HG03378 (cell line): Measurements from ENCODE around the gene BPHL.
"Not testable (repeated sequence)": the region's sequence is repeated elsewhere in the genome, so short reads cannot be mapped to it uniquely, and the experiment has no call there.

Source experiments
- ATAC-seq: cut with Tn5 transposase; IDR thresholded peaks from one replicate; pipeline ENCODE4 v1.9.1; 2021; ENCODE audit warnings: mild to moderate bottlenecking, moderate library complexity; ENCODE audit not compliant: unreplicated experiment

Gene BPHL

DNA sequence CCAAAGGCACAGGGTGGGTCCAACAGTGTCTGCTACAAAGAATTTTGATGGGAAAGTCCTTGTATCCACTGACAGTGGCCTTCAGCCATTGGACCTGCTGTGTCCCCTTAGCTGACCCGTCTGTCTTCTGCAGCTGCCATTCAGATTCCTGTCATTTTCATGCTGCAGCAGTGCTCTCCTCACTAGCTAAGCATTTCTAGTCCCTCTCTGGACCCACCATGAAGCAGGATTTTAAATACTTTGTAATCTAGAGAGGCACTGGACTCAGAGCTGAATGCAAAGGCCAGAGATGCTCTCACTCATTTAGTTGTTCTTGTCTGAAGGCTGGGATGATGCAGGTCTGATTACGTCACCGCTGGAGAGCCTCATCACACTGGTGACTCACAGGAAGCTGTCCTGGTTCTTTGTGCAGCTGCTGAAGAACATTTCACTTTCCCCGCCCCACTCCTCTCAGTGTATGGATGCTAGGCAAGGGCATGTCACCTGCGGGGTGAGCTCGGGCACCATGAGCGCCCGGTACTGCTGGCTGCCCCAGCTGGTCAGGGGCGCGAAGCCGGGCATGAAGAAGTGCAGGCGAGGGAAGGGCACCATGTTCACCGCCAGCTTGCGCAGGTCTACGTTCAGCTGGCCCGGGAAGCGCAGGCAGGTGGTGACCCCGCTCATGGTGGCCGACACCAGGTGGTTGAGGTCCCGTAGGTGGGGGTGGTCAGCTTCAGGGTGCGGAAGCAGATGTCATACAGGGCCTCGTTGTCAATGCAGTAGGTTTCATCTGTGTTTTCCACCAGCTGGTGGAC is 58.2 kb downstream of the BPHL start:
- ATAC-seq = no peak

DNA sequence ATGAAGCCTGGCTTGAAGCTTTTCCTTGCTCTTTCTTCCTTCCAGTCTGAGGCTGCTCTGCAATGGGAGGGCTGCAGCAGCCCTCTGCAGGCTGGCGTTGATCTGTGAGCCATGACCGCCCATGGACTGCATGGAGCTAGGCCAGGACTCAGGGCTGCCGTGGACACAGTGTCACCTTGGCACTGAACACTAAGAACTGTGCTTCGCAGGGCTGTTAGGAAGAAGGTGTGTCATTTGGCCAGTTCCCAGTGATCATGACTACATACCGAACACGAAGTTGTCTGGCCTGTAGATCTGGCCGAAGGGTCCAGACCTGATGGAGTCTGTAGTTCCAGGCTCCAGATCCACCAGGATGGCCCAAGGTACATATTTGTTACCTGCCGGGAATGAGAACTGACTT is 60.2 kb downstream of the BPHL start:
- ATAC-seq = not testable (repeated sequence)

DNA sequence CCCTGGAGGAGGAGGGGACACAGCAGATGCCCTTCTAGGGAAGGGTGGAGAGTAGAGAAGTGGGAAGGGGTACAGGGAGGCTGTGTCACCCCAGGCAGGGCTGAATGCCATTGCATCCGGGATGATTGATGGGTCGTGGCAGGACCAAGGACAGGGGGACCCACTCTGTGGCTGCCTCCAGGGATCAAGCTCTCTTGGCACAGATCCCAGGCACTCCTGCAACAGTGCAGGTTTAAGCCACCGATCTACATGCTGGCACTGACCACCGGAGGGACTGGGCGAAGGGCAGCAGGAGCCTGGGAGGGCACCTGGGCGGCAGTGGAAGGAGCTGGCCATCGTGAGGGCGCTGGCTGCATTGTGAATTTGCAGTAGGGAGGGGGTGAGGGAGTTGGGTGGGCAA is 61.4 kb downstream of the BPHL start:
- not testable (repeated sequence) for ATAC-seq

DNA sequence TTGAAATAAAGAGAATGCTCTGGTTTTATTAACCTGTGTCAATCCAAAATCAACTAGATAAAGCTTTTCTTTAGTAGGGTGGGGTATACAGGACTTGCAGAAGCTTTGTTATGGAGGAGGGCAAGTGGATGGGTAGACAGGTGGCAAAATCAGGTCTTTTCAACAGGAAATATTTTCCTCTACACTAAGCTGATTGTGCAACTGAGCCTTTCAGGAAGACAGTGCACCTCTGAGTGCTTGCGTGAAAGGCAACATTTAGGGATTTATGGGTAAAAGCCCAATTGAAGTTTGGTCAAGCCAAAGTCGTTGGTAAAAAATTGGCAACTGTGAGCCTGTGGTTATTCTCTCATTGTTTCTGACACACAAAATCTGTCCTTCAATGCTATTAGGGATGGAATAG is 62.6 kb downstream of the BPHL start:
- ATAC-seq = no peak

DNA sequence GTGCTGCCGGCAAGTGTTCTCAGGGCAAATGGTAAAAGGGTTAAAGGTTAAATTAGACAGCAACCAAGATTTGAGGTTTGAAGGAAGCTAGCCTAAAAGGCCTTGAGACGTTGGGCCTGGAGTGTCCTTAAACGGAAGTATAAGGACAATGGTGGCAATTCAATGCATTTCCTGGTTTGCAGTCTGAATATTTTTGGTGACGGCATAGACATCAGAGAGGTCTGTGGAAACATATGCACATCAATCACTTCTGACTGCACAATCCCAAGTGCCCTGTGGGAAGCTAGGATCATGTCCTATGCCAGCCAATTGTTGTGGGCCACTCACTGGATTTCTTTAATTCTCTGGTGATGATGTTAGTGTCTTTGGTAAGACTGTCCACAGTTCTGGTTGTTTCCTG is 64.6 kb downstream of the BPHL start:
- ATAC-seq = no peak

DNA sequence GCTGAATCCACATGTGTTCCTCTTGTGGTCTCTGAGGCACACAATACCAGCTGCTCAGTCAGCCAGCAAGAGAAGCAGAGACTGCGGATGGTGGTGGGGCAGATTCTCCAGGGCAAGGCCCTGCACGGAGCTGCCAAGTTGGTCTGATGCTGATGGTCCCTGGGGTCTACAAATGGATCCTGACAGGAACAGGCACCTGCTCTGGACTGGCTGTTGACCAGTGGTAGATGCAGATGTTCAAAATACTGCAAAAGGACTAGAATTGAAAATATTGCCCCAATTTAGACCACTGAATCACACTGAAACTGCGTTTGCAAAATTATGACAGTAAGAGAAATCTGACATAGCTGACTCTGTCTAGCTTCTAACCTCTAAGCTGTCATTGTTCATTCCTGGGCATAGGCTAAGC is 68.5 kb downstream of the BPHL start:
- ATAC-seq = no peak

DNA sequence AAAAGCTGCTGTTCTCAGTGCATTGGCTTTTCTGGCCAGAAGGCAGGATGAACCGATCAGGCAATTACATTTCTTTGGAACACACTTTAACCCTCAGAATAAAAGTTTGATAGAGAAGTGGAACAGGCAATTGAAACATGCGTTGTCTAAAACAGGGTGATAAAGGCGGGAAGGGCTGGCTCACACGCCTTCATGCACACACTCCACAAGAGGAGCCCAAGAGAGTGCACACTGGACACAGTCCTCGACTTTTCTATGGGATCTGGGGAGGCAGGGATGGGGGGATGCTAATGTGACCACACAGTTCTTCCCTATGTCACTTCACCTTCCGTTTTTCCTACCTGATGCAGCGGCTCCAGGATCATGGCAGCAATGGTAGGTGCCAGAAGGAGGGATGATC is 69.8 kb downstream of the BPHL start:
- no peak for ATAC-seq

DNA sequence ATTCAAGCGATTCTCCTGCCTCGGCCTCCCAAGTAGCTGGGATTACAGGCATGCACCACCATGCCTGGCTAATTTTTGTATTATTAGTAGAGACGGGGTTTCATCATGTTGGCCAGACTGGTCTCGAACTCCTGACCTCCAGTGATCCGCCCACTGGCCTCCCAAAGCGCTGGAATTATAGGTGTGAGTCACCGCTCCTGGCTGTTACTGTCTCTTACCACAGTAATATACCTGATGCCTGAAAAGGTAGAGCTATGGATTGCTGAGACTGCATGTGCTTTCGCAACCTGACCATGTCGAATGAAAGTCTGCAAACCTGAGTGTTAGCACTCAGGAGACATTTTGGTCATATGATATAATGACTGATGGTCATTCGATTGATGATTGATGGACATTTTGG is 70.7 kb downstream of the BPHL start:
- not testable (repeated sequence) for ATAC-seq

DNA sequence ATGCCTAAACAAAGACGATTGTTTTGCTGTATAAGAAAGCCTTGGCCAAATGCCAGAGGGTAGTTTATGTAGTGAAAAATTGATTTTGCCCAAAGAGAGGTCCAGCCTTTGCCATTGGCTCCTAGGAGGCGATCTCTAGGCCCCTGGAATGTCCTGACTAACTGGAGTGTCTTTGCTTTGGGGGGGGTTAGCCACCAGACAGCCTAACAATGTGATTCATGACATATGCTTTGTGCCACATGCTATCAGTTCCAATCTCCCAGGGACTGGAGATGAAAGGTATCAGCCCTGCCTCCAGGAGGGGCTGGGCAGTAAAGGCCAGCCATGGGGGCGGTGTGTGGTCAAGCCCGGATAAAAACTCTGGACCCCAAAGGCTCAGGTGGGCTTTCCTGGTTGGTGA is 71.5 kb downstream of the BPHL start:
- ATAC-seq = no peak

DNA sequence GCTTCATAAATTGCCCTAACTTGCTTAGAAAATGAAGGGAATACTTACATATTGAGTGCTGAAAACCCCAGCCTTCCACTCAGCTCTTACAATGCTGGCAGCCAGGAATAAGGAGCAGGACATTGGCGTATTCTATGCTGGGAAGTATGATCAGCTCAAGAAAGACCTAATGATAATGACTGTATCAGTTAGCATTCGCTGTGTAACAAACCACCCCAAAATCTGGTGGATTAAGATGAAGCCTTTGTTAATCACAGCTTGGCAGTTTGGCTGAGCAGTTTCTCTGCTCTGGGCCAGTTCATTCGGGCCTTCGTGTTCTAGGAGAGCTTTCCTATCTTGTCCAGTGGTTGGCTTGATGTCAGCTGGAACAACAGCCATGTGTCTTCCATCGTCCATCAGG is 72.3 kb downstream of the BPHL start:
- no peak for ATAC-seq

DNA sequence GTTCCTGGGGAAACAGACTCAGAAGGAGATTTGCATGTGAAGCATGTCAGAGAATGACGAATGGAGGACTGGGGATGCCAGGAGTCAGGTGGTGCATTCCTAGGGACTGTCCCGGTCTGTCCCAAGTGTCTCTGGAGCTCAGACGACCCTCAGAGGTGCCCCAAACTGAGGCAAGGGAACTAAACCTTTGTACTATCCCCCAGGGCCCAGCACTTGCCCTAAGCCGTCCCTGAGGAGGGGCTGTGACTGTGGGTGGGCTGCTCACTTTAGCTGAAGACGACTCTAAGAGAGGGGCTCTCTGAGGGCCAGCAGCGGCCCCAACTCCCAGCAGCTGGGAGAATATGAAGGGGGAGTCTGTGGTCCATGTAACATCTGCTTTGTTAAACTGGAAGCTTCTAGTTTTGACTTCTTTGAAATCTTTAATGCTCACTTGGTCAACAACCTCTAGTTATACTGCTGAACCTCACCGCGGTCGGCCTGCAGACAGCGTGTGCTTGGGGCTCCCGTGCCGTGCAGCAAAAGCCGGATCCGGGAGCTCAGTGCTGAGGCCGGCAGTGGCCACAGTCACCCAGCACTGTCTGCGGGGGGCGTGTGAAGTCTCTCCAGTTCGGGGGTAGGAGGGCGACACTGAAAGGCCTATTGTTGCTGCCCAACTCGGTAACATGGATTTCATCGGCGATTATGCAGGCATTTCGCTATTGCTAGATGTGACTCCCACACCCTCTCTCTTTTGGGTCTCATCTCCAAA is 74.8 kb downstream of the BPHL start:
- no peak for ATAC-seq

DNA sequence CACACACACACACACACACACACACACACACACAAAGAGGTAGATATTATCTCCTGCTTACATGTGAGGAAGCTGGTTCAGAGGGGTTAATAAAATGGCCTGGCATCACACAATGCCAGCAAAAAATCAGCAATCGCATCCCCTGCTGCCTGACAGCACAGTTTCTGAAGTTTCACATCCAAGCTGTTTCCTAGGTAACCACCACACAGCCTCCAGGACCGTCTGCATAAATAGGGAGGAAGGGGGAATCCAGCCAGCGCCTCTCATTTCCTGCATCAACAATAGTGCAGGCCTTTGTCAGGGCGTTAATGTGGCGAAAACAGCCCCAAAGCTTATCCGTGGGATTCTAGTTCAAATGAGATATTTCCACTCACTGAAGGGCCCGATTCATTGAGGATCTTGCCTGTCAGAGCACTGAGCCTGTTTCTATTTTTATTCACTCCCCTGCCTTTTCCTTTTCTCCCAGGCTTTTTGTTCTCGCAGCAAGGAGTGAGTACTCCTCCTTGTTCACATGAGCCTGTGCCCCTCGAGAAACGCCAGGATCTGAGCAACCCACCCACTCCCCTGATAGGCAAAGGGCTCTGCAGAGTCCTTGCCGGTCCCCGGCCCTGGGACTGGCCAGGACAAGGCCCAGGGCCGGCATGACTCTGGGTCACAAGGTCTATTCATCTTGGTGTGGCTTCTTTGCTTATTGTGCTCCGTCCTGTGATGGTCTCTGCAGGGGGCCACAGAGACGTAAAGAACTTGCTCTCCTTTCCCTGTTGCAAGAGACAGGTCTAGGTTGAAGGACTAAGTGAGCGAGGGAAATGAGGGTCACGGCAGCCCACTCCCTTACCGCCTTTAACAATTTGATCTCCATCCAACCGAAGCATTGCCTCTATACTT is 76.3 kb downstream of the BPHL start:
- ATAC-seq = no peak

DNA sequence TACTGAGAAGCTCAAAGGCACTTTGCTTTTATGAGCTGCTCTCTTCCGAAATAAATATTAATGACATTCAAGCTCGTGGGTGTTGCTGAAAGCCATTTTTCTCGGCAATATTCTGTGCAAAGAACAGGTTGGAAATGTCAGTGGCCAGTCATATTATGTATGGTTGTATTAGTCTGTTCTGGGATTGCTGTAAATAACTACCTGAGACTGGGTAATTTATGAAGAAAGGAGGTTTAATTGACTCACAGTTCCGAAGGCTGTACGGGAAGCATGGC is 76.8 kb downstream of the BPHL start:
- no peak for ATAC-seq

DNA sequence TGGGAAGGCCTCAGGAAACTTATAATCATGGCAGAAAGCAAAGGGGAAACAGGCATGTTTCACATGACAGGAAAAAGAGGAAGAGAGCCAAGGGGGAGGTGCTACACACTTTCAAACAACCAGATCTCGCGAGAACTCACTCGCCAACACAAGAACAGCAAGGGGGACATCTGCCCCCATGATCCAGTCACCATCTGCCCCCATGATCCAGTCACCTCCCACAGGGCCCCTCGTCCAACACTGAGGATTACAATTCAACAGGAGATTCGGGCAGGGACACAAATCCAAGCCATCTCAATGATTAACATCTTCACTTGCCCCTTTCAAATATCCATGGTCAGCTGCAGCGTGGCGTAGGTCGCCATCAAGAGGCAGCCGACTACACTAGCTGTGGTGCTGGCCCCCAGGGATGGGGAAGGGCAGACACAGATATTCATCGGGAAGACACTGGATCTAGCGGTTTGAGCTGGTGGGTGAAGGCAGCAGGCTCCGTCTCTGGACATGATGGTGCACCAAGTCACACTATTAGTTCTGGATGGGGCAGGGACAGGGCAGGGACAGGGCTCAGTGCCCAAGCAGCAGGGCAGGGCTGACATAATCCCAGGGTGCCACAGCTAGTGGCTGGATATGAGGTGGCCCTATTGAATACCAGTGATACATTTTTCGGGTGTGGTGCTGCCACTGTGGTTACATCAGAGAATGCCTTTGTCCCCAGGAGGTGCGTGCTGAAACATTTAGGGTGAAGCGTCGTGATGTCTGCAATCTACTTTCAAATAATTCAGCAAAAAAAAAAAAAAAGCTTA is 77.4 kb downstream of the BPHL start:
- ATAC-seq = no peak

DNA sequence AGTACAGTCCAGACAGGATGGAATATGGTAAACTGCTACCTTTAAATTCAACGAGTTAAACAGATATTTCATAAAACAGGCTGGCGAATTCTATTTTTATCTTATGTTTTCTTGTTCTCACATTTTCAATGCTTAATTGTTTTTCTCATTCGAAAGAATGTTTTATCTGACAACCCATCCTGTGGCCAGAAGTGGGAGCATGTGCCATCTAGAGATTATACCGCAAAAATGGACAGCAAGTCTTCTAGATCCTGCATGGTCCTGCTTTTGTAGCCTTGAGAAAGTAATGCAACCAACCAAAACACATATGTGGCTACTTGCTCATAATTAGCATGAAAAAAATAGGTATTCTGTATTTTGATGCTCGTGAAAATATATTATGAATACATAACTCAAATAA is 78.3 kb downstream of the BPHL start:
- ATAC-seq = no peak

DNA sequence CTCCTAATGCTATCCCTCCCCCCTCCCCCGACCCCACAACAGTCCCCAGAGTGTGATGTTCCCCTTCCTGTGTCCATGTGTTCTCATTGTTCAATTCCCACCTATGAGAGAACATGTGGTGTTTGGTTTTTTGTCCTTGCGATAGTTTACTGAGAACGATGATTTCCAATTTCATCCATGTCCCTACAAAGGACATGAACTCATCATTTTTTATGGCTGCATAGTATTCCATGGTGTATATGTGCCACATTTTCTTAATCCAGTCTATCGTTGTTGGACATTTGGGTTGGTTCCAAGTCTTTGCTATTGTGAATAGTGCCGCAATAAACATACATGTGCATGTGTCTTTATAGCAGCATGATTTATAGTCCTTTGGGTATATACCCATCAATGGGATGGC is 79.2 kb downstream of the BPHL start:
- ATAC-seq = not testable (repeated sequence)

DNA sequence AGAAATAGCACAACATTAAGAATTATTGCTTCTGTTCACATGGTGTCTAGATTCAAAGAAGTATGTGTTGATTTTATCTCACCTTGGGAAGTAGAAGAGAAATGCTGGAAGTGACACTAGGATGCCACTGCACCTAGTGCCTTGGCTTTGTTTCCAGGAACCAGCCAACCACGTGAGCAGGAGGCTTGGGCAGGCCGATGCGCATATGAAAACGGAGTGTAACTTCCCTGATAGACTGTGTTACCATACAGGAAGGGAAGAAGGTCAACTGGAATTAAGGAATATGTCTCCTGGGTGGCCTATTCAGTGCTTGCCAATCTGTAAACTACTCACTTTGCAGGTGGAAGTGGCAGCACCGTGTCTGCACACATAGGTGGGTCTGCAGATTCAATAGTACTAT is 80.9 kb downstream of the BPHL start:
- ATAC-seq = no peak

DNA sequence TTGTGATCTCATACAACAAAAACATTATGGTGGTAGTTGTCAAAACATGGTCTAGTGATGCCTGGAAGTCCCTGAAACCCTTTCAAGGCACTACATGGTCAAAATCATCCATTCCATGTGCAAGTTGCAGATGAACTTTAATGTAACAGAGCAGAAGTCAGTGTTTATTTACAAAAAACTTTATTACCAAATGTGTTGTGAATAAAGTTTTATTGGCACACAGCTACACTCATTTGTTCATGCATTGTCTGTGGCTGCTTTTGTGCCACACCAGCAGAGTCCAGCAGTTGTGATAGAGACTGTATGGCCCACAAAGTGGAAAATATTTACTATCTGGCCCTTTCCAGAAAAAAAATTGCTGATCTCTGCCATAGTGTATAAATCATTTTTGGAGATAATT is 82.2 kb downstream of the BPHL start:
- ATAC-seq = no peak

DNA sequence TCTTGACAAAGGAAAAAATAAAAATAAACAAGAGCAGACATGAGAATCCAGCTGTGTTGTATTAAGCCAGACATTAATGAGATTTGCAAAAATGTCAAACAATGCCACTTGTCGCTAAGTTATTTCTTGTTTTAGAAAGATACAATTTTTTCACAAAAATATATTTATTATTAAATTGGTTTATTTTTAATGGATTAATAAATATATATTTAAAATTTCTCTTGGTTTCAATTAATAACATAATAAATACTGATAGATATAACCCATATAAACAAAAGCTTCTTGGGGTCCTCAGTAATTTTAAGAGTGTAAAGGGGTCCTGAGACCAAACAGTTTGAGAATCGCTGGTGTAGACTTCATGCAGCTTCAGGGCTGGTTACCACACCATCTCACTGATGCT is 82.9 kb downstream of the BPHL start:
- no peak for ATAC-seq
